Right hindlimb (tissue), 1 donor: ENCODE measurements around the gene KRT81.
A peak's percentile ranks its signal among the peaks of the same experiment; 100 is the strongest.
"Not testable (repeated sequence)": the region's sequence is repeated elsewhere in the genome, so short reads cannot be mapped to it uniquely, and the experiment has no call there.

Experiments used
- DNase-seq: peaks from one replicate; pipeline ENCODE4 v3.0.0-alpha.2; 2018

The KRT81 gene

DNA sequence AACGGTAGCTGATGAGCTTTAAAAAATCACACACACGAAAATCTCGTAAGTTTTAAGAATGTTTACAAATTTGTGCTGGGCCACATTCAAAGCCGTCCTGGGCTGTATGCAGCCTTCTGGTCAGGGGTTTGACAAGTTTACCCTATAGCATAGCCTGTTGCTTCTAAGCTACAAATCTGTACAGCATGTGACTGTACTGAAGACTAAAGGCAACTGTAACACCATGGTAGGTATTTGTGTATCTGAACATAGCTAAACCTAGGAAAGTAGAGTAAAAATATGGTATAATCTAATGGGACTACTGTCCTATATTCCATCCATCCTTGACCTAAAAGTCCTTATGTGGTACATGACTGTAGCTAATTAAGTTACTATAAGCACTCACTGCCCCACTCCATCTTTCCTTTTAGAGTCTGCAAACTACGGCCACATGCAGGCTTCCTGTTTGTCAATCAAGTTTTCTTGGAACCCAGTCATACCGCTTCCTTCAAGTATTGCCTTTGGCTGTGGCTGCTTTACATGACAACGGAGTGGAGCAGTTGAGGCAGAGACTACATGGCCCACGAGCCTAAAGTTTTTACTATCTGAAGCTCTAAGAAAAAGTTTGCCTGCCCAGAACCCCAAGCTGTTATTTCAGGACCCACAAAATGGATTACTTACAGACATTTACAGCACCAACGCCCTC lies 39.8 kb downstream of the KRT81 start:
- no peak for DNase-seq

DNA sequence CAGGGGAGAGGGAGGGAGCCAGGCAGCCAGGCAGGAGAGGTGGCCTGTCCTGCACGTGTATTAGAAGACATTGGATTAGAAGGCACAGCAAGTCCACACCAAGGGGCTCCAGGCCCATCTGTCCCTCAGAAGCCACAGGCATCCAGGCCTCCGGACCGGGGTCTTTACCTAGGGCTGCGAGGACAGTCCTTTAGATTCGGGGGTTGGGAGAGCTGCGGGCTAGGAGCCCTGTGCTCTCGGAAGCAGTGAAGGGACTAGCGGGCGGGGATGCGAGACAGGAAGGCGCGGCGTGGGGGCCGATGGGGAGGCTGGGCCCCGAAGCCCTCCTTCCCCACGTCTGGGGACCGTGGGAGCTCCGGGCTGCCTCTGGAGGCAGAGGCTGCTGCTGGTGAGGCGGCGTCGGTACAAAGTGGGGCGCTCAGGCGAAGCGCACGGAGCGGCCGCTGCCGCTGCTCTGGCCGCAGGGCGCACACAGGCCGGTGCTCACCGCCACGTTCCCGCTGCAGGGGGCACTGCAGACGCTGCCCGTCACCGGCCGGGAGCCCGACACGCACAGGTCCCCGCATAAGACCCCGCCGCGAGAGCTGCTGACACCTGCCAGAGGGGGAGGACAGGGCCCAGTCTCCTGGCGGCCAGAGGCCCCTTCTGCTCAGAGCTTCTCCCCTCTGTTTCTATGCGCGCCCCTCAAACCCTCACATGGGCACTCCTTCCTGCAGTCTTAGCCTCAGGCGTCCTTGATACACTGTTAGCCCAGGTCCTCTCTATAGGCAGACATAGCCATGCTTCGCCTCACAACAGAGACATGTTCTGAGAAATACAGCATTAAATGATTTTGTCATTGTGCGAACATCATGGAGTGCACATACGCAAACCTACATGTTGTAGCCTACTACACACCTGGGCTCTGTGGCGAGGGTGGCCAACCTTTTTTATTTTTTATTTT lies 41.0 kb downstream of the KRT81 start:
- DNase-seq: no peak

DNA sequence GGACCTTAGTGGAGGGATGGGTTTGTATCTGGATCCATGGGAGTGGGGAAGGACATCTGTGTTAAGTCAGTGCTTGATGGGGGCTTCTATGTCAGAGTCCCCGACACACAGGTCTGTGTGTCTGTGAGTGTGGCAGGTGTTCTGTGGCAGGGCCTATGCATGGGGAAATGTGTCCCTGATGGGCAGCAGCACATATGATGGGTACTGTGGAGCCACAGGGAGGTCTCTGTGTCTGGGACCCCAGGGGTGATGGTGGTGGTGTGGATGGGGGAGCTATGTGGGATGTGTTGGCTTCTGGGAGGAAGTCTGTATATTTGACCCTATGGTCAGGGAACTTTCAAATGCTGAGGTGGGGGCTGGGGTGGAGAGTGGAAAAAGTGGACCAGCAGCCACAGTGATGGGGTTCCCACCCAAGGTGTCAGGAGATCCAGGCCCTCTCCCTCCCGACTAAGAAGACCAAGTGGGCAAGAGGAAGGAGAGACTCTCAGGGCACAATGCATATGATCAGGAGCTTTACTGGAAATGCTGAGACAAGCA lies 41.8 kb downstream of the KRT81 start:
- DNase-seq: no peak

DNA sequence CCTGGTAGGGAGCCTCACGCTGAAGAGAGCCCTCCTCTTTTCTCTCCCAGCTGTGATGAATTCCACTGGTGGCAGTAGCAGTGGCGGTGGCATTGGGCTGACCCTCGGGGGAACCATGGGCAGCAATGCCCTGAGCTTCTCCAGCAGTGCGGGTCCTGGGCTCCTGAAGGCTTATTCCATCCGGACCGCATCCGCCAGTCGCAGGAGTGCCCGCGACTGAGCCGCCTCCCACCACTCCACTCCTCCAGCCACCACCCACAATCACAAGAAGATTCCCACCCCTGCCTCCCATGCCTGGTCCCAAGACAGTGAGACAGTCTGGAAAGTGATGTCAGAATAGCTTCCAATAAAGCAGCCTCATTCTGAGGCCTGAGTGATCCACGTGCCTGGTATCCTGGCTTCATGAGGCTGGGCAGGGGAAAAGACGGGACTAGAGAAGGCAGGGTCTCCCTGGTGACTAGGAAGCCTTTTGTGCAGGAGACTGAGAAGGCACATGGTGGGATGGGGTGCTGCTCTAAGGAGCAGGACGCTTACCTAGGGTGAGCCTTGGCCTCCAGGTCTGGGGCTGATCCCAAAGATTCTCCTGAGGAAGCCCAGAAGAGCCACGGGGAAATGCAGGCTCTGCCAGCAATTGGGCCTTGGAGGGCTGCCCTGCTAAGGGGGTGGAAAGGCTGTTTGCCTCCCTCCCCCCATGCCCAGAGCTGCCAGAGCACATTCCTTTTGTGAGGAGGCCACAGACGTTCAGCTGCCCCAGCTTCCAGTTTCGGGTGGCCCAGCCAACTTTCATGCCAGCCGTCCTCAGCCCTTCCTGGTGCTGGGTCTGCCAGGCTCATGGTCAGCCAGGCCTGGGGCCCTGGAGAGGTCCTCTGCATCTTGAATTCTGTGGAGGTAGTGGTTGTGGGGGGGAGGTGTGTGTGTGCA lies 42.5 kb downstream of the KRT81 start:
- peak; percentile 66 for DNase-seq

DNA sequence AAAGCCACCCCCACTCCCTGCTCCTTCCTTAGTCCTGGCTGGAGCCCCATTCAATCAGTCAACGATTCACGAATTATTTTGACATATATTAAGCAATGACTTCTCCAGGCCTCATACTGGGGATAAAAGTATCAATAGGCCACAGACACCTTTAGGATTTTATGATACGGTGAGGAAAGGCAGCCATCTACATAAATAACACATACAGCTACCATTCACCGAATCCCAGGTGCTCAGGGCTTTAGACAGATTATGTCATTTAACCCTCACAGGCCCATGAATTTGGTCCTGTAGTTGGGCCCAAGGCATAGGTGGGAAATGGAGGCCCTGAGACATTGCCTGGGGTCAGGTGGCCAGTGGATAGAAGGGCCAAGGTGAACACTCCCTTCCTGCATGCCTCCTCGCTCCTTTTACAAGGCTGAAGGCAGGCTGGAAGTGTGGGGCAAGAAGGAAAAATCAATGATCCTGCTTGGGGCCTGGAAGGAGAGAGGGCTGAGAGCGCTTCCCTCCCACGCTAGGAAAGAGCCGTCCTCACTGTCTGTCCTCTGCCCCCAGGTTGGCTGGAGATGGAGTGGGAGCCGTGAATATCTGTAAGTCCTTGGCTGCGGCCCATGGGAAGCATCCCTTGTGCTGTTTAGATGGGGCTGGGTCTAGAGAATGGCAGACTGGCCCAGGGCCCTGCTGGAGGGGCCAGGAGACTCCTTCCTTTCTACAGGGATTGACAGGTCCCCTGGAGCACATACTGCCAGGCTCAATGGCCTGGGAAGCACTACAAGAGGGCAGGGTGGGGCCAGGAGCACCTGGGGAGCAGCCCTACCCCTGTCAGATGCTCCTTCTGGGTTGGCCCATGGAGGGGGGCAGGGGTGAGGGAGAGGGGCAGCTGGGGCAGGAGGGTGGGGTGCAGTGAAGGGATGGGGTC lies 43.5 kb downstream of the KRT81 start:
- DNase-seq: no peak

DNA sequence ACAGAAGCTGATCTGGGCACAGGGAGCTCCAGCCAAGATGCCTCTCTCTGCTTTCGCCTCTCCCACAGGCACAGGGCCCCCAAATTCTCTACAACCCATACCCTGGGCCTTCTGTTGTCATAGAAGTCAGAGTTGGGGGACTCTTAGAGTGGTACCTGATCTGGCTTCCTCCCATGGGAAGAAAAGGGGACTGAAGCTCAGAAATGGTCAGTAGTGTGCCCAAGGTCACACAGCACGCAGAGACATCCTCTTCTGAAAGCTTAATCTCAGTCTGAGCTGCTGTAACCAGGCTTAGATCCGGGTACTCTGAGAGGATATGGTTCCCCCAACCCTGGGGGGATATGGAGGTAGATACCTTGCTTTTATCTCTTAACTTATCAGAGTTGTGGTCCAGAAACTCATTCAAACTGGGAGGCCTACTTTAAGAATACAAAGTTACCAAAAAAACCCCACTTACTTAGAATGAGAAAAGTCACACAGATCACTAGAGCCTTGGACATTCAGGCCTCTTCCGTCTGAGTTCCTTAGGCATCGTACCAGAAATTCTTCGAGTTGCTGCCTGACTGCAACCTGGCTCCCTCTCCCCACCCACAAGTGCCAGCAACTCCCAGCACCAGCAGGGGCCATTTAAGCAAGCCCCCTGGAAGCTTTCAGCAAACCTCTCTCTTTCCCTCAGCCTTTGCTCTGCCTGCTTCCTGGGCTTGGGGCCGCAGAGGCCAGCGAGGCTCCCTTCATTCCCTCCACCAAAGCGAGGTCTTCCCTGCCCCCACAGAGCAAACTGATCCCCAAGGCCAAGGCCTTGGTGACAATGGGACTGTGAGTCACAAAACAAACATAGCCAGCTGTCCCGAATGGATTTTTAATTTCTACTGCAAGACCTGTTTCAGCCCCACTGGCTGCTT lies 44.4 kb downstream of the KRT81 start:
- no peak for DNase-seq

DNA sequence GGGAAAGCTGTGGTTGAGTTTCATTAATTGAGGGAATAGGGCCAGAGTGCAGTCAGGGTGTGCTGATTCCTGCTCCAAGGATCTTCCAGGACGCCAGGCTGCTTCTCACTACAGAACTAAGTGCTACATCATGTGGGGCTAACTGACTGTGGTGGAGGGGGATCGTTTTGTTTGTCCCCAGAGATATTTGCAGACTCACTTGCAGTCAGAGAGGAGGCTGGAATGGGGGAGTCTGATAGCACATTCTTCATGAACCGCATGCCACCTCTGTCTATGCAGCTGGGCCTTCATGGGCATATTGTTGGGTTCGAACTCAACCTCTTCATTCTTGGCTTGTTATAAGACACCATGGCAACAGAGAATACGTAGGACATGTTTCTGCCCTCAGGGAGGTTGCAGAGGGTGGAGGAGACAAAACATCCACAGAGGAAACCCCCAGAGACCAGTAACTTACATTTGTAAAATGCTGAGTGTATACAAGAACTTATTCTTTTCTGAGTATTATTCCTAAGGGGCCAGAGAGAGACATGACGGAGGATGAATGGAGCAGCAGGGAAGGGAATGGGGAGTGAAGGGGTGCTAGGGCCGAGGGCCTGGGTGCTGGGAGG lies 45.3 kb downstream of the KRT81 start:
- no peak for DNase-seq

DNA sequence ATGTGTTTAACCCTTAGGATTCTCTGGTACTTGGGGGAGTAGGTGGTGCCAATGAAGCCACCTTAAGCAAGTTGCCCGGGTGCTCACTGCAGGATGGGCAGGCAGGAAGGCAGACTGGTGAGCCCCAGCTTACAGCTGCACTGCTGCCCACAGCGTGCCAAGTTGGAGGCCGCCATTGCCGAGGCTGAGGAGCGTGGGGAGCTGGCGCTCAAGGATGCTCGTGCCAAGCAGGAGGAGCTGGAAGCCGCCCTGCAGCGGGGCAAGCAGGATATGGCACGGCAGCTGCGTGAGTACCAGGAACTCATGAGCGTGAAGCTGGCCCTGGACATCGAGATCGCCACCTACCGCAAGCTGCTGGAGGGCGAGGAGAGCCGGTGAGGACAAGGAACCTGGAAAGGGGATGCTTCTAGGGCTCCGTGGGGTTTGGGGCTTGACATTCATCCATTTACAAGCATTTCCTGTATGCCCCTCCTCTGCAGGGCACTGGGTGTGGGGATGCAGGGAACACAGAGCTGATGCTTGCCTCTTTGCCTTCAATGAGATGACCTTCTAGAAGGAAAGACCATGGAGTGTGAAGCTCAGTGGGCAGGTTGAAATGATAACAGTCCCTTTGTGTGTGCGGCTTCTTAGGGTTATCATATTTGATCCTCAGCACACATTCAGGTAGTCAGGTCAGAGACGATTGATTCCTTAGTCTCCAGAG lies 45.9 kb downstream of the KRT81 start:
- no peak for DNase-seq

DNA sequence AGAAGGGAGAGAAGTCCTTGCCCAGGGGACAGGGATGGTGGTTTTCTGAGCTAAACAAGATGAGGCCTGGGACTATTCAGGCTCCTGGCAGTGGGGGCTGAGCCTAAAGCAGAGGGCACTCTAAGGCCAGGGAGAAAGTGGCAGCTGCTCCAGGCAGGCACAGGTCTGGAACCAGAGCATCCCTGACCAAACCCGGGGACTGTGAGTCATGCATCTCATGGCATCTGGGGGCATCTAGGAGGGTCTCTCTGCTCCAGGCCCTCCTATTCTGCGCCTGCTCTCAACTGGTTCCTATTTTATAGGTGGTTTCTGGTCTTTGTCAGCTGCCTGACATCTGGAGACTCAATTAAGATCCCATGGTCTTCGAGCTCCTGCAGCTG lies 46.7 kb downstream of the KRT81 start:
- no peak for DNase-seq

DNA sequence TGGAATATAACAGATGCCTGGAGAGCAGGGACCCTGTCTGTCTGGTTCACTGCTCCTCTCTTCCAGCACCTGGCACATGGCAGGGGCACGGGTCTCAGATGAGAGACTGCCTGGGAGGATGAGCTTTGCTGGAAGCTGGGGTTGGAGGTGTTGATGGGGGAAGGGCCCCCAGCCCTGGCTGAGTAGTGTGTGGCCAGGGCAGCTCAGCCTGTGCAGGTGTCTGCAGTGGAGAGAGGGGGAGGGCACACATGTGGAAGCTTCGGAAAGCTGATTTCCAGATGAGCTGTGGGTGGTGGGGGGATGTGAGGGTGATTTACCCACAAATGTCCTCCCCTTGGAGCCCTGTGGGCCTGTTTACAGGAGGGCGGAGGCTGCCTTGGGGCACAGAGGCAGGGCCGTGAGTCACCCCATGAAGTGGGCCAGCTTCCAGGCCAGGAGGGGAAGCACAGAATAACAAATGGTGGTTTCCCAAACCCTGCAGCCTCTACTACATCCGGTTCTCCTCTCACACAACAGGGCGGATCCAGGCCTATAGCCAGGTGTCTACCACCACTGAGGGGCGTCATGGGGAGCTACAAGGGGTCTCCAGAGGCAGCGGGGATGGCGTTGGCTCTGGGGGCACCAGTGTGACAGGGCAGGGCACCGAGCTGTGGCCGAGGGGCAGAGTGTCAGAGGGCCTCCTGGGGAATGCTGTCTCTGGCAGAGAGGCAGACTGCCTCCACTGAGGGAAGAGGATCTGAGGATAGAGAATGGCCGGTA lies 47.3 kb downstream of the KRT81 start:
- peak; percentile 54 for DNase-seq

DNA sequence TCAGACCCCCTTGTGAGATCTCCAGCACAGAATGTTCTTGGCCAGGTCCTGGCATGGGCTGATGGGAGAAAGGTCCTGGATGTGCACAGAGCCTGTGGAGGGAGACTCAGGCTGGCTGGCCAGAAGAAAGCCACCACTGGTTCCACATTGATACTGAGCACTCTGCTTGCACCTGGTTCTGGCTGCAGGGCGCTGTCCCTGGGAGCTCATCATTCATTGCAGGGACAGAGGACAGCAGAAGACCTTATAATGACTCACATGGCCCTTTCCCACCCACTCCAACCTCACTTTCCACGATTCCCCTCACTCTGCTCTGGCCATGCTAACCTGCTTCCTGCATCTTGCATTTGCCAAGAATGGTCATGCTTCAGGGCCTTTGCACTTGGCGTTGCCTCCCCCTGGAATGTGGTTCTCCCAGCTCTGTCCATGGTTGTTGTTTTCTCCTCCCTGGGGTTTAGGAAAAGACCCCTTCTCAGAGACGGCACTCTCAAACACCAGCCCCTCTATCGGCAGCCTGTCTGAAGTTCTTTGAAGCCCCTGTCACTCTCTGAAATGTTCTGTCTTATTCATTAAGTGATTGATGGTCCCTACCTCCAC lies 48.0 kb downstream of the KRT81 start:
- DNase-seq: no peak

DNA sequence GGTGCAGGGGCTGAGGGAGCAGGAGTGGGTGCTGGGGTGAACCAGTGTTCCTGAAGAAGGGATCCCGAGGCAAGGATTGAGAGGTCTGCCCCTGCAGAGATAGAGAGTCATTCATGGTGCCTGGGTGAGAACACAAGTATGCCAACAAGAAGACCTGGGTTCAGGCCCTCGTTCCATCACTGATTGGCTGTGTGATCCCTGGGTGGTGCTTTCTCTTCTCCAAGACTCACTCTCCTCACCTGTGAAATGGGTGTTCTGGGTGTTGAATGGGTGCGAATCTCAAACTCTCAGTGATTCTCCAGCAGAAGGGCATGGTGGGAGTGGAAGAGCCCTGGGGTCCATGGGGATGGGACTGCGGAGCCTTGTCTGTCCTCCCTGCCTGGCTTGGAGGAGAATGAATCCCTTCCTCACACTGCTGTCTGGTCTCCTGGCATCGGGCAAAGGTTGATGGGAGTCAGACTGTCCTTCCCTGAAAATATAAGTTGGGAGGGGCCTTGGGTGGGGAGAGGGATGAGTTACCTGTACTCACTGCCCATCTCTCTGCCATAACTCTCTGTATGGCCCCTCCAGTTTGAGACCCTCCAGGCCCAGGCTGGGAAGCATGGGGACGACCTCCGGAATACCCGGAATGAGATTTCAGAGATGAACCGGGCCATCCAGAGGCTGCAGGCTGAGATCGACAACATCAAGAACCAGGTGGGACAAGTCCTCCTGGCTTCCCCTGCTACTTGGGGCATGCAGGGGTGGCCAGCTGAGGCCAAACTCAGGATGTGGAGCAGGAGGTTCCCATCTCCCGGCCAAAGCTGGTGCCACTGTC lies 48.7 kb downstream of the KRT81 start:
- no peak for DNase-seq

DNA sequence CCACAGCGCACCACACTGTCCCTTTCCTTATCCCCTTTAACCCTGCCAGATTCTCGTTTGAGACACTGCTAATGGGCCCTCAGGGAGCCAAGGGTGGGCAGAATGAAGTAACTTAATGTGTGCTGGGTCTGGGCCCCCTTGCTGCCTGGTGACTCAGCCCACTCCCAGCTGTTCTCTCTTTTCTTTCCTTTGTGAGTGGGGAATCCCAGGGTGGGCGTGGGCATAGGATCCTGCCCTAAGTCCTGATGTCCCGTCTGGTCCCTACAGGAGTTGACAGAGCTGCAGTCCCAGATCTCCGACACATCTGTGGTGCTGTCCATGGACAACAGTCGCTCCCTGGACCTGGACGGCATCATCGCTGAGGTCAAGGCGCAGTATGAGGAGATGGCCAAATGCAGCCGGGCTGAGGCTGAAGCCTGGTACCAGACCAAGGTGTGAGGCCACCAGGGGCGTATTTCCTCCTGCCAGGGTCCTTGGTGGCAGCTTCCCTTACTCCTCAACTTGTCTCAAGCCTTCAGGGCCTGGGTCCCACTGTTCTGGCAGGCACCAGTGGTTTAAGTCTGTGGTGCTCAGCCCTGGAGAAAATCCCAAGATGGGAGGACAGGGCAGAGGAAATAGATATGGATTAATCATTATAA lies 50.0 kb downstream of the KRT81 start:
- no peak for DNase-seq

DNA sequence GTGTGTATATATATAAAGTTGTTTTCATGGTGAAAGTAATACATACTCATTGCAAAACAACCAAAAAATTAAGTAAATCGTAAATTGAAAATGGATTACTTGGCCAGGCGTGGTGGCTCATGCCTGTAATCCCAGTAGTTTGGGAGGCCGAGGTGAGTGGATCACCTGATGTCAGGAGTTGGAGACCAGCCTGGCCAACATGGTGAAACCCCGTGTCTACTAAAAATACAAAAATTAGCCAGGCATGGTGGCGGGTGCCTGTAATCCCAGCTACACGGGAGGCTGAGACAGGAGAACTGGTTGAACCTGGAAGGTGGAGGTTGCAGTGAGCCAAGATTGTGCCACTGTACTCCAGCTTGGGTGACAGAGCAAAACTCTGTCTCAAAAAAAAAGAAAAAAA lies 51.1 kb downstream of the KRT81 start:
- not testable (repeated sequence) for DNase-seq

DNA sequence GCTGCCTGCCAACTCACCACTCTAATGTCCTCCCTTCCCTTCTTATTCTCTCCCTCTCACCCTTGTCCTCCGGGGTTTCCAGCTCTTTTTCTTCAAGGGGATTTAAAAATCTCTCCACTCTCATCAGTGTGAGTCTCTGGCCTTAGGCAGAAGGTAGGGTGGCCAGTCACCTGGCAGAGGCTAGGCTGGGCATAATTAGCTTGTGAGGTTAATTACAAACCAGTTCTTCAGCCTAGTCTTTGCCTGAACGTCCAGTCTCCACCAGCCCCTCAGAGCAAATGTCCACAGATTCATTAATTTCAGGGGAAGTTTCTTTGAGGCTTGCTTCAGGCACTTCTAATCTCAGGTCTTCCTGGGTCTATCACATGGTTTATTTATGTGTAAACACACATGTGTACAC lies 51.6 kb downstream of the KRT81 start:
- no peak for DNase-seq

DNA sequence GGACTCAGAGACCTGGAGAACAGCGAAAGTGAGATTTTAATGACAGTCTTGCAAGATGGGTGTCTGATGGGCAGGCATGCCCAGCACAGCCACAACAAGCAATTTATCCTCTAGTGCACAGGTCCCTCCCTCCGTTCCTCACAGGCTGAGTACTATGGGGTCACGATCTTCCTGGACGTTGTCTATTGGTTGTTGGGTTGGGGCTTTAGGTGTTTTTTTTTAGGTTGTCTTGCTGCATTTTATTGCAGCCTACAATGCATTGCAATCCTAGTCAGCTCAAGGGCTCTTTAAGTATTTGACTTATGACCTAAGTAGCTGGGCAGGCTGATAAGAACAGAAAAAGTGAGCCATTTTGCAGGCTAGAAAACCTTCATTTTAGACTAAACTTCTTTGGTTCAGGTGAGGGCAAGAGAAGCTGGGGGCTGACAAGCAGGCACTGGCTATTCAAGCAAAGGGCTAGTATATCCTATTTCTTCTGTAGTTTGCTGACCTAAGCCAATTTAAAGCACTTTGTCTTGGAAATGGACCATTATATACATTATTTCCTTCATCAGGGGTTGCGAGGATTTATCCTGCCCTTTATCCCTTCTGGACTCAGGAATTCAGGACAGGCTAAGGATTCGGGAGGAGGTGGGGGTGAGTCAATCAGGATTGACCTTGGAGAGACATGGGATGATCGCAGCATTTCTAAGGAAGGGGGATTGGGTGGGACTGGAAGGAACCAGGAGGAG lies 52.3 kb downstream of the KRT81 start:
- DNase-seq: no peak
